ENCODE results near the gene DHX40.

Gene DHX40

DNA sequence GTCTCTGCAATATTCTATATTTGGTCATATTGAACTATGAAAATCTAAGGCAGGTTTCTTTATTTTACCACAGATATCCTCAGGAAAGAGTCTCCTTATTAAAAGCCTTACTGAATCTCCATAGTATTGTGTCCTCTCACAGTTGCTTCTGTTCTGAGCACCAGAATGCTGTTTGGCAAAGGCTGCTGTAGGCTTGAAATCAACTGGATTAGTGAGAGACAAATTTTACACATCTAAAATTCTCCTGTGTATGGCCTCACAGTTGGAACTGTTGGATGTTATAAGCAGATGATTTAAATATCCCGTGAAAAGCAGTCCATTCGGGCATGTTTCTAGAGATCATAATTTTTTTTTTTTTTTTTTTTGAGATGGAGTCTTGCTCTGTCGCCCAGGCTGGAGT, 63.8 kb downstream of the DHX40 start:
- no peak overlapping the region for H3K9ac ChIP-seq (ENCODE audit: insufficient read length)
- TF ChIP-seq FOXP2 (optimal IDR thresholded peaks at IDR 0.05; ENCODE audit: control extremely low read depth, extremely low read length, insufficient read depth) (no peak), EZH2 (IDR thresholded peaks at IDR 0.05) (no peak), POLR2AphosphoS5 (IDR thresholded peaks at IDR 0.05; ENCODE audit: borderline replicate concordance, low read depth, low read length) (no peak)

DNA sequence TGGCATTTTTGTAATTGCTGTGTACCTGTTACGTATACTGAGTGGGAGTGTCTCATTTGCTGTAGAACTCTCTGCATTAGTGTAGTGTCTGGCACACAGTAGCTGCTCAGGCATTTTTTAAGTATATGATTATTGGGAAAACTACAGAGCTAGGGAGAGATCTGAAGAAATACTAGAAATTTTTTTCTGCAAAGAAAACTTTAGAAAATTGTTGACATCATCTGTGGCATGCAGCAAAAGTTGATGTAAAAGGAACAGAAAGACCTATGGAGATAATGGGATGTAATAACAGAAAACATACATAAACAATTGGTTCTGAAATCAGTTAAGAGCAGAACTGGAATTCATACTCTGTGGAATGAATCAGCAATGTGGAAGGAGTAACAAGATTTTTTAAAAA, 65.9 kb downstream of the DHX40 start:
- H3K27ac ChIP-seq, result peak overlapping the region; percentile 98
- H3K4me3 ChIP-seq, result no peak overlapping the region
- no peak for DNase-seq (ENCODE audit: low read depth, low spot score)
- H3K36me3 ChIP-seq (ENCODE audit: insufficient read depth, low read length), result peaks cover 55% of the 10 kb centered on the region
- H3K9me3 ChIP-seq (ENCODE audit: low read depth, low read length), result no peaks in the 10 kb centered on the region; the same call in 1 of the 2 replicates
- no peak overlapping the region for H3K9ac ChIP-seq (ENCODE audit: insufficient read length)
- TF ChIP-seq EZH2 (IDR thresholded peaks at IDR 0.05) (no peak), FOXP2 (optimal IDR thresholded peaks at IDR 0.05; ENCODE audit: control extremely low read depth, extremely low read length, insufficient read depth) (no peak), POLR2AphosphoS5 (IDR thresholded peaks at IDR 0.05; ENCODE audit: borderline replicate concordance, low read depth, low read length) (no peak)

More for the DNA sequence above, 63.8 kb downstream of the DHX40 start:
- peak overlapping the region; percentile 54; the same call in 1 of the 2 replicates for H3K27ac ChIP-seq
- H3K9me3 ChIP-seq (ENCODE audit: low read depth, low read length), result no peaks in the 10 kb centered on the region; the same call in 1 of the 2 replicates
- no peak for DNase-seq (ENCODE audit: low read depth, low spot score)
- peaks cover 69% of the 10 kb centered on the region for H3K36me3 ChIP-seq (ENCODE audit: insufficient read depth, low read length)
- no peak overlapping the region for H3K4me3 ChIP-seq

DNA sequence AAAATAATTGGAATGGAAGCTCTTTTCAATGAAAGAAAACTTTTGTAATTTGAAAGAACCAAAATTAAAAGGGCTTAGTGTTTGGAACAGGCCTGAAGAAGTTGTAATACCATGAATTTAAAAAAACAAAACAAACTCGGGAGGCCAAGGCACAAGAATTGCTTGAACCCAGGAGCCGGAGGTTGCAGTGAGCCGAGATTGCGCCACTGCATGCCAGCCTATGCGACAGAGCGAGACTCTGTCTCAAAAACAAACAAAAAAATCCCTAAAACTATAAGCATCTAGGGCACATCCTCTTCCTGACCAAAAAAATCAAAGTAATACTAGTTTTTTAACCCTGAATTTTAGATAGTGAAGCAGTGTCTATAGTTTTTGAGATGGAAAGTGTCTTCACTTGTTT, 67.0 kb downstream of the DHX40 start:
- no peak for DNase-seq (ENCODE audit: low read depth, low spot score)
- peak overlapping the region; percentile 74 for H3K9ac ChIP-seq (ENCODE audit: insufficient read length)
- H3K4me3 ChIP-seq, result peak overlapping the region; percentile 71
- peak overlapping the region; percentile 98 for H3K27ac ChIP-seq
- TF ChIP-seq POLR2AphosphoS5 (IDR thresholded peaks at IDR 0.05; ENCODE audit: borderline replicate concordance, low read depth, low read length) (no peak), FOXP2 (optimal IDR thresholded peaks at IDR 0.05; ENCODE audit: control extremely low read depth, extremely low read length, insufficient read depth) (no peak), EZH2 (IDR thresholded peaks at IDR 0.05) (no peak)
- no peaks in the 10 kb centered on the region; the same call in 1 of the 2 replicates for H3K9me3 ChIP-seq (ENCODE audit: low read depth, low read length)
- H3K36me3 ChIP-seq (ENCODE audit: insufficient read depth, low read length), result peaks cover 46% of the 10 kb centered on the region

DNA sequence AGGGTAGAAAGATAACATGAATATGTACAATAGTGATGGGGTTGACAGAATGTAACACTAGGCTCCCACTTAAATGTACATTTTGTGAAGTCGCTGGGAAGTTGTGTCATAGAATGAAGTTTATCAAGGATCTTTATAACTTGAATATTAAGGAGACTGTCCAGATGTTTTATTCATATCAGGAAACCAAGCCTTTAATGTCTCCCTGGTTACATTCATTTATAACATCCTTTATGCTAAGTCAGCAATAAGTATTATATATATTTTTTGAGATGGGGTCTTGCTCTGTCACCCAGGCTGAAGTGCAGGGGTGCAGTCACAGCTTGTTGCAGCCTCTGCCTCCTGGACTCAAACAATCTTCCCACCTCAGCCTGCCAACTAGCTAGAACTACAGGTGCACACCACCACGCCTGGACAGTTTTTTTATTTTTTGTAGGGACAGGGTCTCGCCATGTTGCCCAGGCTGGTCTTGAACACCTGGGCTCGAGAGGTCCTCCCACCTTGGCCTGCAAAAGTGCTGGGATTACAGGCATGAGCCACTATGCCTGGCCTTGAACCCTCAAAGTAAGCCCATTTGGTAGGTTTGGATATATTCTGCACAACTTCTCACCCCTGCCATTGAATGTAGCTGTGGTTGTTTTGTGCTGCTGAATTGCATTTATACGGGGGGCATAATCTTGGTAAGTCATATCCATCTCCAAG, 68.4 kb downstream of the DHX40 start:
- Histone ChIP-seq H3K9me3 (ENCODE audit: low read depth, low read length) (no peaks in the 10 kb centered on the region; the same call in 1 of the 2 replicates), H3K27ac (peak overlapping the region; percentile 98), H3K36me3 (ENCODE audit: insufficient read depth, low read length) (peaks cover 32% of the 10 kb centered on the region), H3K4me3 (peak overlapping the region; percentile 71), H3K9ac (ENCODE audit: insufficient read length) (peak overlapping the region; percentile 59)
- TF ChIP-seq FOXP2 (optimal IDR thresholded peaks at IDR 0.05; ENCODE audit: control extremely low read depth, extremely low read length, insufficient read depth) (no peak), POLR2AphosphoS5 (IDR thresholded peaks at IDR 0.05; ENCODE audit: borderline replicate concordance, low read depth, low read length) (0 out of 2 replicates have a peak, but pooled peaks have one; percentile 52)
- DNase-seq (ENCODE audit: low read depth, low spot score), result peak; percentile 87

DNA sequence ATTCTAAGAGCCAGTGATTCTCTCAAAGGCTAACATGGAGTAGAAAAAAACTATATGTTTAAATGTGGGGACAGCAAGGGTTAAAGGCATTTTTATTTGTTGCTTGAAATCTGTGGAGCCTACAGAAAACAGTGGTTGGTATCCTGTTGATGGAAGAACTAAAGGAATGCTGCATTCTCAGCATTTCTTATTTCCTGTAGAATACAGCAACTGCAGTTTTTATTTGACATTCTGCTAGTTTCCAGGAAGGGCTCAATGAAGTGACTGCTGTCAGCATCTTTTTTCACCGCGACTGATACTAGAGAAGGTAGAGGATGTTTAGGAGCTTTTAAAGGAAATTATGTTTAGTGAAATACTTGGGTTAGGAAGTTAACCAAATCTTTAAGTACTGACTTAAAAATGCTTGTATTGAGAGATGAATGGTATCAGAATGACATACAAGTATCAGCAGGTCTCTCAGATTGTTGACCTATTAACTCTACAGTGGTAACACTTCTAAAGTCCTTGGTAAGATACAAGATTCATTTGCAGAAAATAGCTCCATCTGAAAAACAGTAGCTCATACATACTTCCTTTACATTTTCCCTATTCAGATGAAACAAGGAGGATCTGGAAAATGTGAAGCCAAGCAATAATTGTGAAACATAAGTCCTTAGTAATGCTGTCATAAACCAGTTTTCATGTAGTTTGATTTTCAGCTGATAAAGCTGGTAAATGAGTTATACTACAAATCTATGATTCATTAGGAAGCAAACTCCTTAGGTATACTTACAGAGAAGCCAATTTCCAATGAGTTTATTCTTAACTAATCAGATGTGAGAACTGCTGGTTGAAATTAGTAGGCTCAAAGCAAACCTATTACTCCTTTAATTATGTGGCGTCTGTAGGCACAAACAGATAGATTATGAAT, 69.5 kb downstream of the DHX40 start:
- Histone ChIP-seq H3K36me3 (ENCODE audit: insufficient read depth, low read length) (peaks cover 21% of the 10 kb centered on the region), H3K9ac (ENCODE audit: insufficient read length) (peak overlapping the region; percentile 59), H3K4me3 (peak overlapping the region; percentile 71), H3K27ac (peak overlapping the region; percentile 98), H3K9me3 (ENCODE audit: low read depth, low read length) (no peaks in the 10 kb centered on the region; the same call in 1 of the 2 replicates)
- peak; percentile 94 for DNase-seq (ENCODE audit: low read depth, low spot score)
- no peak for TF ChIP-seq EZH2 (IDR thresholded peaks at IDR 0.05)
- peak; percentile 68 for TF ChIP-seq FOXP2 (optimal IDR thresholded peaks at IDR 0.05; ENCODE audit: control extremely low read depth, extremely low read length, insufficient read depth)
- peak; percentile 79 for TF ChIP-seq POLR2AphosphoS5 (IDR thresholded peaks at IDR 0.05; ENCODE audit: borderline replicate concordance, low read depth, low read length)

DNA sequence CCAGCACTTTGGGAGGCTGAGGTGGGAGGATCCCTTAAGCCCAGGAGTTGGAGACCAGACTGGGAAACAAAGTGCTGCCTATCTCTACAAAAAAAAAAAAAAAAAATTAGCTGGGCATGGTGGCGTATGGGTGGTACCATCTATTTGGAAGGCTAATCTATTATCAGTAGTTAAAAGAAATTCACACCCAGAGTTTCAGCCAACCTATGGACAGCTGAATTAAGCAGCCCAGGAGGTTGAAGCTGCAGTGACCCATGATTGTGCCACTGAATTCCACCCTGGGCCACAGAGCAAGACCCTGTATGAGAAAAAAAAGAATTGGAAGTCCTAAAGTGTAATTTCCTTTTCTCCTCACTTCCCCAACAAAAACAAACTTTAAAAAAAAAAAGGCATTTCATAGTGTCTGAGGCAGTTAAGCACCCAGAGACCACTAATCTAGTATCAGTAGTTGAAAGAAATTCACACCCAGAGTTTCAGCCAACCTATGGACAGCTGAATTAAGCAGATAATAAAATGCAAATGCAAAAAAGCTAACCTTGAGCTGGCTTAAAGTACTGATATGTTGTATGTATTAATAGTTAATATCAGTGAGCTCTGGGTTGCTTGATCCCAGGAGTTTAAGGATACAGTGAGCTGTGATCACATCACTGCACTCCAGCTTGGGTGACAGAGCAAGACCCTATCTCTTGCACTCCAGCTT, 72.4 kb downstream of the DHX40 start:
- no peaks in the 10 kb centered on the region for H3K9me3 ChIP-seq (ENCODE audit: low read depth, low read length)
- H3K9ac ChIP-seq (ENCODE audit: insufficient read length), result no peak overlapping the region
- peak overlapping the region; percentile 51 for H3K27ac ChIP-seq
- TF ChIP-seq POLR2AphosphoS5 (IDR thresholded peaks at IDR 0.05; ENCODE audit: borderline replicate concordance, low read depth, low read length), result no peak
- TF ChIP-seq FOXP2 (optimal IDR thresholded peaks at IDR 0.05; ENCODE audit: control extremely low read depth, extremely low read length, insufficient read depth), result no peak
- TF ChIP-seq EZH2 (IDR thresholded peaks at IDR 0.05), result no peak
- peaks cover 3% of the 10 kb centered on the region; the same call in 1 of the 2 replicates for H3K36me3 ChIP-seq (ENCODE audit: insufficient read depth, low read length)
- no peak for DNase-seq (ENCODE audit: low read depth, low spot score)
- H3K4me3 ChIP-seq, result no peak overlapping the region

DNA sequence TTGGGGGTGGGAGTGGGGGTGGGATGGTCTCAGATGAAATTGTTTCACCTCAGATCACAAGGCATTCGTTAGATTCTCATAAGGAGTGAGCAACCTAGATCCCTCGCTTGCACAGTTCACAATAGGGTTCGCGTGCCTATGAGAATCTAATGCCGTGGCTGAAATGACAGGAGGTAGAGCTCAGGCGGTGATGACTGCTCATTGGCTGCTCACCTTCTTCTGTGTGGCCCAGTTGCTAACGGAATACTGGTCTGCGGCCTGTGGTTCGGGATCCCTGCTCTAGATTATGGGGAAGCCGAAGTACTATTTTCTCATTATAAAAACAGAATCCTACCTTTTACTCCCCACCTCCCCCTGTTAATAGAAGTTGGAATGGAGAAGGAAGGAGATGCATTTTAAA, 73.1 kb downstream of the DHX40 start:
- H3K4me3 ChIP-seq, result no peak overlapping the region
- peaks cover 9% of the 10 kb centered on the region for H3K36me3 ChIP-seq (ENCODE audit: insufficient read depth, low read length)
- no peak for TF ChIP-seq FOXP2 (optimal IDR thresholded peaks at IDR 0.05; ENCODE audit: control extremely low read depth, extremely low read length, insufficient read depth)
- TF ChIP-seq POLR2AphosphoS5 (IDR thresholded peaks at IDR 0.05; ENCODE audit: borderline replicate concordance, low read depth, low read length), result no peak
- no peak for TF ChIP-seq EZH2 (IDR thresholded peaks at IDR 0.05)
- no peak for DNase-seq (ENCODE audit: low read depth, low spot score)
- no peak overlapping the region for H3K9ac ChIP-seq (ENCODE audit: insufficient read length)
- H3K27ac ChIP-seq, result peak overlapping the region; percentile 46; the same call in 1 of the 2 replicates
- no peaks in the 10 kb centered on the region for H3K9me3 ChIP-seq (ENCODE audit: low read depth, low read length)

Measured in SK-N-MC (cell line).